Smooth muscle cell of the coronary artery (primary cell): Measurements from ENCODE around the gene TMEM40. TPM values are rescaled to one million over a fixed set of nuclear protein-coding genes. Genes with fewer than 3 reads are reported as not detected.

Experiments
- total RNA-seq: library from RNA; depleted of rRNA; stranded (reverse); fragments of >200 nt; gene quantifications from 2 replicates; pipeline ENCODE4 v1.2.3, GENCODE V29; 2014; ENCODE audit warnings: low replicate concordance

Gene TMEM40, protein sequence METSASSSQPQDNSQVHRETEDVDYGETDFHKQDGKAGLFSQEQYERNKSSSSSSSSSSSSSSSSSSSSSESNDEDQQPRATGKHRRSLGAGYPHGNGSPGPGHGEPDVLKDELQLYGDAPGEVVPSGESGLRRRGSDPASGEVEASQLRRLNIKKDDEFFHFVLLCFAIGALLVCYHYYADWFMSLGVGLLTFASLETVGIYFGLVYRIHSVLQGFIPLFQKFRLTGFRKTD
- total RNA-seq = not detected in 2 replicates

DNA sequence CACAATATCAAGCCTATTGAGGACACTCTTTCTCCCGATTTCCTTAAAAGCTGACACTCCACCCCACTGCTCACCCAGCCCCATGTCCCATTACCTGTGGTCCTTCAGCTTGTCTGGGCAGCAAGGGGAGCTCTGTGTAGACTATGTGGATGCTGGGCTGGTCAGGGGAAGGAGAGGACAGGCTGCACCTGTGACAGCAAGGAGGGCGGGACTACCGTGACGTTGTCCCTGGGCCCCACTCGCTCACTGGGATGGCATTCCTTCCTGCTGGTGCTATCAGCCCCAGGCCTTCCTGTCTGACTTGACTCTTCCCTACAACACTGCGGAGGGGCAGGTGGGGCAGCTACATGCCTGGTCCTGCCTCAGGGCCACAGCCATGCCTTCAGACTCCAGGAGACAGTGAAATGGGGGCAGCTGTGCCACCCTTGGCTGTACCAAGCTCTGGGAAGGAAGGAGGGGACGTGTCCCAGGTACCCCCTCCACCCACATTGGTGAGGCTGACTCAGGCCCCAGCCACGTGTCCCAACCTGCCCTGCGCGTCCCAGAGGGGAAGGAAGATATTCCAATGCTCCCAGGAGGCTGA, at the start of gene TMEM40:
TSS of gene TMEM40 (minus strand) at position 163 of the 583 bp plus-strand sequence. CDS start 9,427 bp downstream, outside the sequence.

DNA sequence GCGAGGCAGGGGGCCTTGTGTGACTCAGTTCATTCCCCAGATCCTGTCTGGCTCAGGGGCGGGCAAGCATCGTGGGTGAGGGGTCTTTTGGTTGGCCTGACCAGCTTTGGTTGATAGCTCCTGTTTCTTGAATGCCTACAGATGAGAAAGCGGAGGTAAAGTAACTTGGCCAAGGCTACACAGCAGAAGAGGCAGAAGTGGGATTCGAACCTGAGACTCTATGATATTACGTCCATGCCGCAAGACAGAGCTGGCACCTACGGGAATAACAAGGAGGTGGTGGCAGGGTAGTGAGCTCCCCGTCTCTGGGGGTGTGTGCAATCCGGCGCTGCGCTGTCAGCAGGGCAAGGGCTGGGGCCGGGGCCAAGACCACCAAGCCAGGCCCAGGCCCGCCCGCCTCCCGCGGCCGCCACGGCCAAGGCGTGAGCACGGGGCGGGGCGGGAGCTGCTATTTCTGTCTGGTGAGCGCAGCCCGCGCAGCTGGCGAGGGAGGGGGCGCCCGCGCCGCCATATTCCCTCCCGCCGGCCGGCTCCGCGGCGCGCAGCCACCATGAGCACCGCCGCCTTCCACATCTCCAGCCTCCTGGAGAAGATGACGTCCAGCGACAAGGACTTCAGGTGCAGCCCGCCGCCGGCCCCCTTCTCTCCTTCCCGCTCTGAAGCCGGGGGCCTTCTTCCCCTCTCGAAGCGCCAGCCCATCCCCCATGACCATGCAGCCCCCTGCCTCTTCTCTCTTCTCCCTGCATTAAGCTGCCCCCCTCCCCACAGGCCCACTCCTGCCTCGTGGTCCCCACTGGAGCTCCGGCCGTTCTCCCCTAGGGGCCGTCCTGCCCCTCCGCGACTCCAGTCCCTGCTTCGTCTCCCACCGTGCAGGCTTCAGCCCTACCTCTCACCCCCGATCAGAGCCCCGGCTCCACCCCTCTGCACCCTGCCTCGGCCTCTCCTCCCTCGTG, 37.4 kb upstream of the TMEM40 start, which contains the start of gene CAND2:
TSS of gene CAND2 (plus strand) at position 510 of the 953 bp plus-strand sequence. CDS start at position 551, 41 bp downstream.

Other genes starting within 250 kb of the TMEM40 start
- gene MKRN2OS, start 213.8 kb downstream of the TMEM40 start, total RNA-seq = not detected in 2 replicates
- gene MKRN2, start 202.2 kb downstream of the TMEM40 start, total RNA-seq = 27.6 and 32.2 TPM in 2 replicates
- gene RAF1, start 95.1 kb downstream of the TMEM40 start, total RNA-seq = 79.9 and 91.5 TPM in 2 replicates
- gene CAND2, start 37.4 kb upstream of the TMEM40 start, total RNA-seq = 0.83 and 4.8 TPM in 2 replicates
- 1,726 and 2,623 TPM in 2 replicates for gene RPL32, start 82.3 kb upstream of the TMEM40 start, total RNA-seq